Measurements from ENCODE around the gene GAREM1.

GRCh38 chr18:32321826-32322225 is 148.9 kb downstream of the GAREM1 start:
- TF ChIP-seq CTCF (conservative IDR thresholded peaks at IDR 0.05 in 1 of 2, IDR thresholded peaks at IDR 0.05 in 1 of 2; ENCODE audit: extremely low read depth in 1 of 2, insufficient read depth in 1 of 2, low read depth in 1 of 2, low read length in 2 of 2) (no peak), EZH2 (IDR thresholded peaks at IDR 0.05; ENCODE audit: borderline replicate concordance, low read length) (no peak)

Data from mammary epithelial cell (primary cell).